ENCODE data around the gene CEBPZOS. TPM values are rescaled to one million over a fixed set of nuclear protein-coding genes. Genes with fewer than 3 reads are reported as not detected.

CEBPZOS gene
- total RNA-seq, 1 experiment from 2014 or later, result 1.5 TPM

GRCh38 chr2:37250869-37251740 lies 54.8 kb downstream of the CEBPZOS start:
- H2BK20ac ChIP-seq (ENCODE audit: low read depth, low read length, poor library complexity, severe bottlenecking), result no peak overlapping the region
- no peaks in the 10 kb centered on the region for H3K9me3 ChIP-seq (ENCODE audit: control insufficient read depth, low read depth, low read length)
- H3K27ac Mint-ChIP-seq, result peak overlapping the region in 2 of 3 experiments; percentile 71 to 80; a peak in 5 of 7 replicates
- H3K9ac ChIP-seq (ENCODE audit: extremely low read depth, insufficient read length, low read length), result no peak overlapping the region
- no peak overlapping the region for H2BK12ac ChIP-seq (ENCODE audit: insufficient read length, low read depth, low read length)
- H3K23me2 ChIP-seq (ENCODE audit: insufficient read length, low read depth, low read length, poor library complexity, severe bottlenecking), result no peaks in the 10 kb centered on the region
- no peaks in the 10 kb centered on the region for H3K4me1 ChIP-seq (ENCODE audit: insufficient read depth, low read length)
- no peak overlapping the region for H4K5ac ChIP-seq (ENCODE audit: insufficient read length, low read depth, low read length)
- H3K4me3 Mint-ChIP-seq, result no peak overlapping the region
- no peak overlapping the region for H3K4me2 ChIP-seq (ENCODE audit: insufficient read depth, insufficient read length, low read length)
- no peaks in the 10 kb centered on the region for H3K27me3 ChIP-seq (ENCODE audit: insufficient read depth, low read length)
- H4K20me1 ChIP-seq (ENCODE audit: control insufficient read depth, insufficient read depth, insufficient read length), result no peaks in the 10 kb centered on the region
- H3K4me1 Mint-ChIP-seq, result peaks cover 6 to 17% of the 10 kb centered on the region in 2 experiments; a peak in 3 of 4 replicates
- TF ChIP-seq CTCF (conservative IDR thresholded peaks at IDR 0.05), result no peak
- H3T11ph ChIP-seq (ENCODE audit: low read length), result no peak overlapping the region
- H2BK120ac ChIP-seq (ENCODE audit: low read depth, low read length, poor library complexity, severe bottlenecking), result no peak overlapping the region
- no peak overlapping the region for H2AFZ ChIP-seq (ENCODE audit: low read length)
- H2AK5ac ChIP-seq (ENCODE audit: insufficient read length, low read length), result no peak overlapping the region
- H3K27me3 Mint-ChIP-seq (ENCODE audit: low read depth), result no peaks in the 10 kb centered on the region
- H3K36me3 Mint-ChIP-seq (ENCODE audit: insufficient read depth in 1 of 3, low read depth in 3 of 3), result peaks cover 35 to 92% (median 91%) of the 10 kb centered on the region in 3 experiments; a peak in 6 of 7 replicates
- H4K91ac ChIP-seq (ENCODE audit: insufficient read length, low read depth, low read length), result no peak overlapping the region
- no peak overlapping the region for H2BK15ac ChIP-seq (ENCODE audit: low read depth, low read length)
- no peak overlapping the region for H3K14ac ChIP-seq (ENCODE audit: insufficient read depth, low read length)
- H3K27ac ChIP-seq (ENCODE audit: insufficient read length, low read depth, low read length), result no peak overlapping the region
- no peak for DNase-seq
- H3K23ac ChIP-seq (ENCODE audit: insufficient read length, low read depth, low read length), result no peak overlapping the region
- no peak overlapping the region for H4K8ac ChIP-seq (replicated peaks; ENCODE audit: insufficient read length, low read depth, low read length)
- WGBS (ENCODE audit: extremely low coverage, insufficient read length, low lambda C conversion rate), result no CpG with 5 or more reads among the region's 5 CpGs
- no peaks in the 10 kb centered on the region for H3K79me2 ChIP-seq (ENCODE audit: insufficient read depth, low read length)
- H3K18ac ChIP-seq (ENCODE audit: insufficient read length, low read depth, low read length), result no peak overlapping the region
- no peaks in the 10 kb centered on the region for H3K79me1 ChIP-seq (ENCODE audit: insufficient read depth, low read depth, low read length, poor library complexity, severe bottlenecking)
- no peak overlapping the region for H2BK5ac ChIP-seq (ENCODE audit: insufficient read length, low read length)
- no peak overlapping the region for H3K4ac ChIP-seq (ENCODE audit: low read depth, low read length)
- H3K9me3 Mint-ChIP-seq, result no peaks in the 10 kb centered on the region
- H3K56ac ChIP-seq (ENCODE audit: insufficient read length, low read depth, low read length), result no peak overlapping the region

Other genes starting within 250 kb of the CEBPZOS start
- gene STRN, start 230.0 kb upstream of the CEBPZOS start, total RNA-seq (2021), result 31.4 and 31.7 TPM in 2 replicates
- gene HEATR5B, start 112.1 kb upstream of the CEBPZOS start, total RNA-seq (2021), result 12.2 and 14.0 TPM in 2 replicates
- gene GPATCH11, start 112.0 kb upstream of the CEBPZOS start, total RNA-seq (2021), result 2.9 and 3.1 TPM in 2 replicates
- 54.2 and 55.7 TPM in 2 replicates for gene EIF2AK2, start 39.5 kb upstream of the CEBPZOS start, total RNA-seq (2021)
- gene SULT6B1, start 7.8 kb upstream of the CEBPZOS start, total RNA-seq (2021), result not detected in 2 replicates
- gene CEBPZ, start 35.1 kb downstream of the CEBPZOS start, total RNA-seq (2021), result 252 and 281 TPM in 2 replicates
- gene NDUFAF7, start 35.2 kb downstream of the CEBPZOS start, total RNA-seq (2021), result 103 and 108 TPM in 2 replicates
- gene PRKD3, start 128.3 kb downstream of the CEBPZOS start, total RNA-seq (2021), result 63.3 and 63.8 TPM in 2 replicates
- not detected in 2 replicates for gene QPCT, start 148.1 kb downstream of the CEBPZOS start, total RNA-seq (2021)